HL-60 (cell line): ENCODE data around the gene DAPK3.
A peak's percentile ranks its signal among the peaks of the same experiment; 100 is the strongest.

Experiments
- DNase-seq, 2 experiments: peaks; one replicate each; pipeline ENCODE4 v3.0.0-alpha.2; 2010 to 2020; ENCODE audit warnings: low read depth in 1 of 2, low spot score in 1 of 2
- H3K27ac ChIP-seq: fragments of 250-450 bp; sonication (Bioruptor Pico); replicated peaks from 2 replicates; pipeline ENCODE4 v1.5.1; 2020; ENCODE audit warnings: mild to moderate bottlenecking, moderate library complexity
- H3K27me3 ChIP-seq: fragments of 250-450 bp; sonication (Bioruptor Pico); 2 replicates; pipeline ENCODE4 v1.5.1; 2021; ENCODE audit warnings: mild to moderate bottlenecking, moderate library complexity; ENCODE audit not compliant: insufficient read depth, poor library complexity, severe bottlenecking
- H3K4me3 ChIP-seq: replicated peaks from 2 replicates; pipeline ENCODE4 v1.5.1; 2011; ENCODE audit warnings: mild to moderate bottlenecking, control low read depth, low read length; ENCODE audit not compliant: insufficient read depth
- CTCF ChIP-seq: IDR thresholded peaks from one replicate; pipeline ENCODE4 v1.5.1; 2011; ENCODE audit warnings: low read length, control low read depth, inconsistent platforms; ENCODE audit not compliant: insufficient read depth
- GABPA ChIP-seq: IDR thresholded peaks from 2 replicates; pipeline ENCODE4 v1.6.1; 2012; ENCODE audit warnings: low read depth
- POLR2AphosphoS5 ChIP-seq: IDR thresholded peaks from 2 replicates; pipeline ENCODE4 v1.6.1; 2012; ENCODE audit warnings: low read depth
- REST ChIP-seq: IDR thresholded peaks from 2 replicates; pipeline ENCODE4 v1.6.1; 2012; ENCODE audit warnings: low read depth; ENCODE audit not compliant: insufficient replicate concordance
- SPI1 ChIP-seq: IDR thresholded peaks from 2 replicates; pipeline ENCODE4 v1.6.1; 2012; ENCODE audit warnings: low read depth, mild to moderate bottlenecking, borderline replicate concordance

DAPK3 gene

GRCh38 chr19:3979289-3979673 lies 8.4 kb upstream of the DAPK3 start:
- no peaks in the 10 kb centered on the region for H3K27me3 ChIP-seq
- no peak overlapping the region for H3K27ac ChIP-seq
- TF ChIP-seq CTCF (no peak), SPI1 (no peak), GABPA (no peak), REST (no peak), POLR2AphosphoS5 (no peak; the same call in 1 of the 2 replicates)
- no peak overlapping the region for H3K4me3 ChIP-seq
- DNase-seq = peak in 1 of 2 experiments; percentile 44

GRCh38 chr19:3978145-3978544 lies 7.2 kb upstream of the DAPK3 start:
- DNase-seq = peak in 1 of 2 experiments; percentile 55
- H3K27ac ChIP-seq = no peak overlapping the region
- H3K4me3 ChIP-seq = no peak overlapping the region
- no peak for TF ChIP-seq CTCF
- peak; percentile 8; the same call in 1 of the 2 replicates for TF ChIP-seq POLR2AphosphoS5
- no peaks in the 10 kb centered on the region for H3K27me3 ChIP-seq

GRCh38 chr19:3977242-3978143 lies 6.6 kb upstream of the DAPK3 start:
- no peak overlapping the region for H3K27ac ChIP-seq

More at GRCh38 chr19:3977242-3978143, 6.6 kb upstream of the DAPK3 start:
- TF ChIP-seq CTCF = no peak
- no peak for TF ChIP-seq REST
- no peak for TF ChIP-seq SPI1
- peak; percentile 12; the same call in 1 of the 2 replicates for TF ChIP-seq POLR2AphosphoS5
- TF ChIP-seq GABPA = no peak
- DNase-seq = peak in 1 of 2 experiments; percentile 73
- no peaks in the 10 kb centered on the region for H3K27me3 ChIP-seq
- H3K4me3 ChIP-seq = no peak overlapping the region
